BE2C (cell line): ENCODE results near the gene CADPS2.

Experiments used
- DNase-seq: peaks from one replicate; pipeline ENCODE4 v3.0.0-alpha.2; 2020
- H3K27me3 ChIP-seq: fragments of 250-450 bp; sonication (Bioruptor Pico); 2 replicates; pipeline ENCODE4 v1.5.1; 2020; ENCODE audit warnings: mild to moderate bottlenecking
- H3K36me3 ChIP-seq: fragments of 250-450 bp; sonication (Bioruptor Pico); 2 replicates; pipeline ENCODE4 v1.5.1; 2020; ENCODE audit warnings: mild to moderate bottlenecking
- H3K4me1 ChIP-seq: fragments of 250-450 bp; sonication (Bioruptor Pico); 2 replicates; pipeline ENCODE4 v1.5.1; 2020
- H3K4me3 ChIP-seq: 2 replicates; pipeline ENCODE4 v1.5.1; 2011; ENCODE audit warnings: low read depth, low read length
- H3K9me3 ChIP-seq: fragments of 250-450 bp; sonication (Bioruptor Pico); 2 replicates; pipeline ENCODE4 v1.5.1; 2020
- CTCF ChIP-seq: IDR thresholded peaks from 2 replicates; pipeline ENCODE4 v1.5.1; 2012; ENCODE audit warnings: mild to moderate bottlenecking, low read depth, low read length

Gene CADPS2

GRCh38 chr7:122423591-122423990 lies 462.7 kb downstream of the CADPS2 start:
- no peaks in the 10 kb centered on the region for H3K36me3 ChIP-seq
- H3K4me1 ChIP-seq, result no peaks in the 10 kb centered on the region
- no peak for TF ChIP-seq CTCF
- no peak overlapping the region for H3K4me3 ChIP-seq
- H3K27me3 ChIP-seq, result no peaks in the 10 kb centered on the region
- no peak for DNase-seq
- no peaks in the 10 kb centered on the region for H3K9me3 ChIP-seq

DNA sequence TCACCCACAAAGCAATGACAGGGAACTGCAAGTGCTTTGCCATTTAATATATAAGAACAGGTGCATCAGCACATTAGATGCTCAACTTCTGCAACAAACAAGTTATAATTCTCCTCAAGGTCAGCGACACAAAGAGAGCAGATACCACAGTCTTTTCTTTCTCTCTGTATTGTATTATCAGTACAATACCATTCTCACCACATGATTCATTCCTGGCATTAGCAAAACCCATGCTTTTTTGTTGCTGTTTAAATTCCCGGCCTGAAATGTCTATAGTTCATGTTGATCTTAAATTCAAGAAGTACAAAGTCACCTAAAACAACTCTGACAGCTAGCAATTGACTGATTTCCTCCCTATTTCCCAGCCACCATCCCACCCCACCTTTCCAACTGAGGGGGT lies 469.9 kb downstream of the CADPS2 start:
- DNase-seq, result no peak
- Histone ChIP-seq H3K9me3 (no peaks in the 10 kb centered on the region), H3K36me3 (no peaks in the 10 kb centered on the region), H3K4me3 (no peak overlapping the region), H3K4me1 (no peaks in the 10 kb centered on the region), H3K27me3 (no peaks in the 10 kb centered on the region)
- no peak for TF ChIP-seq CTCF

DNA sequence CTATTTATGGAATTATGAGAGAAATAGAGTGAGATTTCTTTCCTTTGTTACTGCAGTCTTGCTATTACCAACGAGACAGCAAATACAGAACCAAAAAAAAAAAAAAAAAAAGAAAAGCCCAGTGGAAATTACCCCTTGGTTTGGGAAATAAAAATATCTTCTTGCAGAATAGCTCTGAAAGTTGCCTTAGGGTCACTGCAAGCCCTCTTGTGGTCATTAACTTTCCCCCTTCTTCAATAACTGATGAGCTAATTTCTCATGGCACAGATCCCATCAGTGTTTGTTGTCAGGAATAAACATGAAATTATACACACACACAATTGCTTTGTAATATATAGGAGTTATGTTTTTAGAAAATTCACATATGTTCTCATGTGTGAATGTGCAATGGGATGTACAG lies 470.8 kb downstream of the CADPS2 start:
- H3K36me3 ChIP-seq, result no peaks in the 10 kb centered on the region
- H3K27me3 ChIP-seq, result no peaks in the 10 kb centered on the region
- no peaks in the 10 kb centered on the region for H3K4me1 ChIP-seq
- H3K4me3 ChIP-seq, result no peak overlapping the region
- no peaks in the 10 kb centered on the region for H3K9me3 ChIP-seq
- DNase-seq, result no peak
- TF ChIP-seq CTCF, result no peak

DNA sequence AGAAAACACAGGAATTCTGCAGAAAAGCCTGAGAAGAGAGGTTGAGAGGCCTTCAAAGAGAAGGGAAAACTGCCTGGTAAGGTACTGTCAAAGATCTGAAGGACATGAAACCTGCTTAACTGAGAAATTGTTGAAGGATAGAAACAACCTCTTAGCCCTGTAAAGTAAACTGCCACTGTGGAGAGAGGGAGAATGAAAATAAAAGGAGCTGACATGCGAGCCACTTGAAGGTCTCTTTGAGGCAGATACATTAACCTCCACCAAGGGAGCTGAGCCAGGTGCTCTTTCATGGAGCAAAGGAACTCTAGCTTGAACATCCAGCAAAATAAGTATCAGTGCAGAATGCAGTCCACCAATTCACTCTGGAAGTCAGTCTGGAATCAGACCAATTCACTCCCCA lies 472.9 kb downstream of the CADPS2 start:
- TF ChIP-seq CTCF, result no peak
- H3K36me3 ChIP-seq, result no peaks in the 10 kb centered on the region
- DNase-seq, result no peak
- no peak overlapping the region for H3K4me3 ChIP-seq
- no peaks in the 10 kb centered on the region for H3K4me1 ChIP-seq
- H3K9me3 ChIP-seq, result no peaks in the 10 kb centered on the region
- no peaks in the 10 kb centered on the region for H3K27me3 ChIP-seq

GRCh38 chr7:122412883-122413282 lies 473.4 kb downstream of the CADPS2 start:
- Histone ChIP-seq H3K9me3 (no peaks in the 10 kb centered on the region), H3K36me3 (no peaks in the 10 kb centered on the region), H3K4me3 (no peak overlapping the region), H3K27me3 (no peaks in the 10 kb centered on the region), H3K4me1 (no peaks in the 10 kb centered on the region)
- TF ChIP-seq CTCF, result no peak
- DNase-seq, result no peak

- H3K4me1 ChIP-seq, result no peaks in the 10 kb centered on the region
- no peaks in the 10 kb centered on the region for H3K9me3 ChIP-seq
- no peaks in the 10 kb centered on the region for H3K36me3 ChIP-seq
- no peak for DNase-seq
- no peaks in the 10 kb centered on the region for H3K27me3 ChIP-seq
- no peak overlapping the region for H3K4me3 ChIP-seq
- no peak for TF ChIP-seq CTCF
Measured at GRCh38 chr7:122412441-122412840, 473.8 kb downstream of the CADPS2 start.
